ENCODE measurements around the gene PLPP2. TPM values are rescaled to one million over a fixed set of nuclear protein-coding genes. Genes with fewer than 3 reads are reported as not detected.
A peak's percentile ranks its signal among the peaks of the same experiment; 100 is the strongest.
"Not testable (repeated sequence)": the region's sequence is repeated elsewhere in the genome, so short reads cannot be mapped to it uniquely, and the experiment has no call there.

Gene PLPP2
- total and polyA plus RNA-seq, 9 of the 15 experiments (the other 6 are each of a cell fraction or from before 2014, with no cell fraction given), result 0.51 to 4.4 (median 2.2) TPM; not detected in 1

- CTCF ChIA-PET (ENCODE audit: low intra/inter-chr PET ratio); H3K9me1 ChIP-seq (ENCODE audit: control insufficient read depth, insufficient read depth, low read length); ATAC-seq; in situ Hi-C loops (cut with MboI); BruUV-seq (replicated peaks); intact Hi-C loops (cut with micrococcal nuclease); H3K4me3 ChIP-seq; H3K79me2 ChIP-seq (ENCODE audit: control insufficient read depth, insufficient read depth, low read length); H3K4me2 ChIP-seq (ENCODE audit: insufficient read depth, low read length); H4K20me1 ChIP-seq (replicated peaks; ENCODE audit: control insufficient read depth, insufficient read depth, low read length); H2AFZ ChIP-seq (ENCODE audit: low read depth, low read length); H3K4me1 ChIP-seq (replicated peaks in 1 of 2; ENCODE audit: control insufficient read depth in 2 of 2, insufficient read depth in 2 of 2, low read length in 2 of 2); POLR2A ChIA-PET; FAIRE-seq; H3K9ac ChIP-seq (ENCODE audit: insufficient read depth in 1 of 2, low read depth in 2 of 2, low read length in 2 of 2); H3K36me3 ChIP-seq (ENCODE audit: control insufficient read depth, insufficient read depth, low read length); H3K27me3 ChIP-seq (ENCODE audit: control insufficient read depth in 2 of 2, insufficient read depth in 2 of 2, low read length in 2 of 2); H3K9me3 ChIP-seq (replicated peaks; ENCODE audit: control insufficient read depth, insufficient read depth, low read depth, low read length); DNase-seq (ENCODE audit: extremely low read depth in 1 of 4, low spot score in 3 of 4); H3K27ac ChIP-seq (ENCODE audit: extremely low read depth, low read depth, low read length); TF ChIP-seq TEAD4 (CRISPR knock-in tag; IDR thresholded peaks at IDR 0.05; ENCODE audit: borderline replicate concordance): not testable (repeated sequence)
- 1% methylated on average over 3 of the region's 3 CpGs for WGBS (ENCODE audit: insufficient coverage, low coverage, missing lambda C conversion rate)
- 0 out of 2 replicates have a peak, but pooled peaks have one; percentile 35 for TF ChIP-seq MTA2 (IDR thresholded peaks at IDR 0.05; ENCODE audit: low read depth)
- peak; percentile 41 for TF ChIP-seq TCF3 (CRISPR knock-in tag; IDR thresholded peaks at IDR 0.05)
- TF ChIP-seq CBFA2T3 (IDR thresholded peaks at IDR 0.05), result peak; percentile 46
- peak; percentile 62 for TF ChIP-seq TAL1 (IDR thresholded peaks at IDR 0.05)
- 0 out of 4 replicates have a peak, but pooled peaks of 1 of the 2 experiments have one; percentile 22 for TF ChIP-seq KDM1A (IDR thresholded peaks at IDR 0.05)
- TF ChIP-seq TEAD4 (IDR thresholded peaks at IDR 0.05; ENCODE audit: low read length), result peak; percentile 60; the same call in 1 of the 2 replicates
- TF ChIP-seq ARID1B (IDR thresholded peaks at IDR 0.05), result peak; percentile 74
- 0 out of 2 replicates have a peak, but pooled peaks have one; percentile 16 for TF ChIP-seq DPF2 (IDR thresholded peaks at IDR 0.05)
- TF ChIP-seq SOX6 (IDR thresholded peaks at IDR 0.05), result peak; percentile 13; the same call in 1 of the 2 replicates
- 0 out of 2 replicates have a peak, but pooled peaks have one; percentile 32 for TF ChIP-seq SMARCA4 (IDR thresholded peaks at IDR 0.05)
Measured at GRCh38 chr19:256804-257203, 34.4 kb downstream of the PLPP2 start.

Data from K562 (cell line).